Neural cell (in vitro differentiated cells): Measurements from ENCODE around the gene MECR. TPM values are rescaled to one million over a fixed set of nuclear protein-coding genes. Genes with fewer than 3 reads are reported as not detected.

Experiments used
- H2AFZ ChIP-seq: fragments of 200-600, 300-800 bp; sonication (generic), shearing (Covaris generic); 2 replicates; pipeline ENCODE4 v1.6.0; 2014; ENCODE audit warnings: low read depth, mild to moderate bottlenecking, antibody characterized with exemption, low read length, moderate library complexity
- H3F3A ChIP-seq: fragments of 200-600 bp; shearing (Covaris generic); 2 replicates; pipeline ENCODE4 v1.6.1; 2016; ENCODE audit warnings: mild to moderate bottlenecking, moderate library complexity, mixed read lengths, antibody characterized with exemption, low read length; ENCODE audit not compliant: insufficient read depth, poor library complexity, severe bottlenecking
- H3K27ac ChIP-seq: fragments of 200-600, 300-800 bp; sonication (generic), shearing (Covaris generic); 2 replicates; pipeline ENCODE4 v1.5.1; 2014; ENCODE audit warnings: mild to moderate bottlenecking, low read length, moderate library complexity
- H3K27me3 ChIP-seq: fragments of 300-800, 200-600 bp; sonication (generic), shearing (Covaris generic); 2 replicates; pipeline ENCODE4 v1.6.0; 2014; ENCODE audit warnings: mild to moderate bottlenecking, low read depth, low read length, moderate library complexity; ENCODE audit not compliant: insufficient read depth
- H3K36me3 ChIP-seq: fragments of 300-800, 200-600 bp; sonication (generic), shearing (Covaris generic); 2 replicates; pipeline ENCODE4 v1.5.1; 2014; ENCODE audit warnings: mild to moderate bottlenecking, antibody characterized with exemption, low read length, moderate library complexity; ENCODE audit not compliant: insufficient read depth
- H3K4me2 ChIP-seq: fragments of 300-800, 200-600 bp; sonication (generic), shearing (Covaris generic); 2 replicates; pipeline ENCODE4 v1.6.0; 2014; ENCODE audit warnings: mild to moderate bottlenecking, low read length
- H3K4me3 ChIP-seq: fragments of 300-800, 200-600 bp; sonication (generic), shearing (Covaris generic); 2 replicates; pipeline ENCODE4 v1.5.1; 2014; ENCODE audit warnings: mild to moderate bottlenecking, low read length, moderate library complexity
- H3K79me2 ChIP-seq: fragments of 200-600 bp; shearing (Covaris generic); replicated peaks from 2 replicates; pipeline ENCODE4 v1.6.0; 2014; ENCODE audit warnings: mild to moderate bottlenecking, low read length, moderate library complexity; ENCODE audit not compliant: insufficient read depth
- H3K9ac ChIP-seq: fragments of 300-800, 200-600 bp; sonication (generic), shearing (Covaris generic); 2 replicates; pipeline ENCODE4 v1.6.1; 2016; ENCODE audit warnings: mild to moderate bottlenecking, low read length, mixed read lengths
- H3K9me2 ChIP-seq: fragments of 200-600 bp; shearing (Covaris generic); 2 replicates; pipeline ENCODE4 v1.6.1; 2016; ENCODE audit warnings: mild to moderate bottlenecking, low read length, mixed read lengths; ENCODE audit not compliant: insufficient read depth
- H3K9me3 ChIP-seq: fragments of 200-600, 300-800 bp; sonication (generic), shearing (Covaris generic); 2 replicates; pipeline ENCODE4 v1.6.1; 2016; ENCODE audit warnings: mild to moderate bottlenecking, mixed run types, low read length, moderate library complexity, mixed read lengths
- H4K20me1 ChIP-seq: fragments of 200-600 bp; shearing (Covaris generic); 2 replicates; pipeline ENCODE4 v1.6.1; 2016; ENCODE audit warnings: mild to moderate bottlenecking, mixed run types; ENCODE audit not compliant: insufficient read depth
- EP300 ChIP-seq: fragments of 450-650 bp; conservative IDR thresholded peaks from 2 replicates; pipeline ENCODE4 v1.6.1; 2014; ENCODE audit warnings: antibody characterized with exemption, mild to moderate bottlenecking, moderate library complexity; ENCODE audit not compliant: poor library complexity, severe bottlenecking
- EZH2 ChIP-seq: fragments of 200-600, 300-800 bp; shearing (Covaris generic), sonication (generic); IDR thresholded peaks from 2 replicates; pipeline ENCODE4 v1.6.1; 2014; ENCODE audit warnings: antibody characterized with exemption, low read length, borderline replicate concordance, mild to moderate bottlenecking; ENCODE audit not compliant: insufficient read depth, poor library complexity, severe bottlenecking
- POLR2AphosphoS5 ChIP-seq: IDR thresholded peaks from 2 replicates; pipeline ENCODE4 v1.6.1; 2012
- RAD21 ChIP-seq: fragments of 450-650 bp; conservative IDR thresholded peaks from 2 replicates; pipeline ENCODE4 v1.6.1; 2014; ENCODE audit warnings: antibody characterized with exemption, mild to moderate bottlenecking, moderate library complexity
- polyA plus RNA-seq: library from polyadenylated mRNA; depleted of rRNA; stranded (reverse); fragments of >200 nt; gene quantifications from 2 replicates; pipeline ENCODE4 v1.2.3, GENCODE V29; 2014
- small RNA-seq, 3 experiments: library from RNA; depleted of rRNA; stranded (forward); fragments of <200 nt; gene quantifications; one replicate each; pipeline ENCODE3, GENCODE V24; 2012

MECR gene
- polyA plus RNA-seq, 1 donor from 2014 or later, result 14.0 TPM

GRCh38 chr1:29145739-29146437 lies 84.8 kb downstream of the MECR start:
- no peak overlapping the region for H2AFZ ChIP-seq
- no peak overlapping the region for H3K4me2 ChIP-seq
- no peaks in the 10 kb centered on the region for H3K27me3 ChIP-seq

GRCh38 chr1:29144178-29144577 lies 86.6 kb downstream of the MECR start:
- Histone ChIP-seq H3K27ac (no peak overlapping the region), H3K4me2 (no peak overlapping the region), H3K9me3 (no peaks in the 10 kb centered on the region), H3K36me3 (peaks cover 4% of the 10 kb centered on the region), H3K79me2 (no peaks in the 10 kb centered on the region), H3F3A (no peaks in the 10 kb centered on the region), H3K27me3 (no peaks in the 10 kb centered on the region), H3K9me2 (no peaks in the 10 kb centered on the region), H2AFZ (no peak overlapping the region), H3K9ac (no peak overlapping the region), H3K4me3 (no peak overlapping the region), H4K20me1 (no peaks in the 10 kb centered on the region)
- TF ChIP-seq EZH2, result no peak

More at GRCh38 chr1:29145739-29146437, 84.8 kb downstream of the MECR start:
- Histone ChIP-seq H3K9me3 (no peaks in the 10 kb centered on the region), H3F3A (no peaks in the 10 kb centered on the region), H4K20me1 (no peaks in the 10 kb centered on the region), H3K79me2 (no peaks in the 10 kb centered on the region), H3K36me3 (peaks cover 8% of the 10 kb centered on the region), H3K9ac (no peak overlapping the region), H3K27ac (no peak overlapping the region), H3K9me2 (no peaks in the 10 kb centered on the region), H3K4me3 (no peak overlapping the region)
- TF ChIP-seq RAD21 (no peak), POLR2AphosphoS5 (peak; percentile 10)

DNA sequence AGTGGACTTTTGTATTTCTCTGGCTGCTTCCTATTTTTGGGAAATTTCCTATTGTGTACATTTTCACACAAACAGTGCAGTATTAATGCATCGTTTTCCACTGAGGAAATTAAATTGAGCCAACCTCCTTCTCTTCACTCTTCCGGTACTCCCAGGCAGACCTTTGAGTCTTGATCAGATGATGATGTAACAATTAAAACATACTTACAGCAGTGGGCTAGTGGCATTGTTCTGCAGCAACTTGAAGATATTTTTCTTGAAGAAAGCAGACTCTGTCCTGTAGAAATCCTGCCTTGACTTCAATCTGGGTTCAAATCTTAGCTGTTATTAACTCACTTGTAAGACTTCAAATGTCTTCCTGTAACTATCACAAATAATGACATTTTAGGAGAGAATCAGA lies 88.0 kb downstream of the MECR start:
- Histone ChIP-seq H3K4me2 (no peak overlapping the region), H3K27ac (no peak overlapping the region), H3K27me3 (no peaks in the 10 kb centered on the region), H3K4me3 (no peak overlapping the region), H3K79me2 (no peaks in the 10 kb centered on the region), H3K9me2 (no peaks in the 10 kb centered on the region), H4K20me1 (no peaks in the 10 kb centered on the region), H2AFZ (no peak overlapping the region), H3K36me3 (no peaks in the 10 kb centered on the region), H3F3A (no peaks in the 10 kb centered on the region), H3K9me3 (no peaks in the 10 kb centered on the region), H3K9ac (no peak overlapping the region)
- TF ChIP-seq EP300 (no peak), EZH2 (no peak)

Small RNAs within 50 kb of the gene (small RNA-seq; reads per million reads assigned to genes)
- gene RF02271, result 0 reads per million in 3 experiments

Other genes with a start within 250 kb of the MECR start
- gene TMEM200B, start 107.0 kb downstream of the MECR start, polyA plus RNA-seq, result 0.11 and 0.22 TPM in 2 replicates
- 46.2 and 59.7 TPM in 2 replicates for gene SRSF4, start 49.0 kb downstream of the MECR start, polyA plus RNA-seq
- 2.5 and 5.0 TPM in 2 replicates for gene PTPRU, start 5.6 kb upstream of the MECR start, polyA plus RNA-seq